ENCODE data around the gene EDN1.

EDN1 gene

GRCh38 chr6:12269110-12269509 lies 21.1 kb upstream of the EDN1 start:
- DNase-seq (ENCODE audit: low read depth) = no peak
- no peak overlapping the region for H3K4me3 ChIP-seq (ENCODE audit: low read depth, low read length)
- no peak for TF ChIP-seq CTCF (IDR thresholded peaks at IDR 0.05; ENCODE audit: insufficient read depth, low read depth, low read length, missing control alignments)

- no peak for TF ChIP-seq CTCF (IDR thresholded peaks at IDR 0.05; ENCODE audit: insufficient read depth, low read depth, low read length, missing control alignments)
- no peak overlapping the region for H3K4me3 ChIP-seq (ENCODE audit: low read depth, low read length)
- no peak for DNase-seq (ENCODE audit: low read depth)
Observed at GRCh38 chr6:12270551-12271230, 19.5 kb upstream of the EDN1 start.

GRCh38 chr6:12271594-12271993 lies 18.6 kb upstream of the EDN1 start:
- DNase-seq (ENCODE audit: low read depth) = no peak
- TF ChIP-seq CTCF (IDR thresholded peaks at IDR 0.05; ENCODE audit: insufficient read depth, low read depth, low read length, missing control alignments) = no peak
- H3K4me3 ChIP-seq (ENCODE audit: low read depth, low read length) = no peak overlapping the region

GRCh38 chr6:12271997-12272396 lies 18.2 kb upstream of the EDN1 start:
- DNase-seq (ENCODE audit: low read depth) = no peak
- H3K4me3 ChIP-seq (ENCODE audit: low read depth, low read length) = no peak overlapping the region
- TF ChIP-seq CTCF (IDR thresholded peaks at IDR 0.05; ENCODE audit: insufficient read depth, low read depth, low read length, missing control alignments) = no peak

- peak; percentile 26 for DNase-seq (ENCODE audit: low read depth)
- no peak overlapping the region for H3K4me3 ChIP-seq (ENCODE audit: low read depth, low read length)
- TF ChIP-seq CTCF (IDR thresholded peaks at IDR 0.05; ENCODE audit: insufficient read depth, low read depth, low read length, missing control alignments) = no peak
Observed at GRCh38 chr6:12275107-12275506, 15.1 kb upstream of the EDN1 start.

- DNase-seq (ENCODE audit: low read depth) = no peak
- no peak overlapping the region for H3K4me3 ChIP-seq (ENCODE audit: low read depth, low read length)
- TF ChIP-seq CTCF (IDR thresholded peaks at IDR 0.05; ENCODE audit: insufficient read depth, low read depth, low read length, missing control alignments) = no peak
Observed at GRCh38 chr6:12276930-12277315, 13.2 kb upstream of the EDN1 start.

- no peak for TF ChIP-seq CTCF (IDR thresholded peaks at IDR 0.05; ENCODE audit: insufficient read depth, low read depth, low read length, missing control alignments)
- H3K4me3 ChIP-seq (ENCODE audit: low read depth, low read length) = no peak overlapping the region
- DNase-seq (ENCODE audit: low read depth) = no peak
Observed at GRCh38 chr6:12277386-12277785, 12.8 kb upstream of the EDN1 start.
